Measurements from ENCODE around the gene GPX6.

DNA sequence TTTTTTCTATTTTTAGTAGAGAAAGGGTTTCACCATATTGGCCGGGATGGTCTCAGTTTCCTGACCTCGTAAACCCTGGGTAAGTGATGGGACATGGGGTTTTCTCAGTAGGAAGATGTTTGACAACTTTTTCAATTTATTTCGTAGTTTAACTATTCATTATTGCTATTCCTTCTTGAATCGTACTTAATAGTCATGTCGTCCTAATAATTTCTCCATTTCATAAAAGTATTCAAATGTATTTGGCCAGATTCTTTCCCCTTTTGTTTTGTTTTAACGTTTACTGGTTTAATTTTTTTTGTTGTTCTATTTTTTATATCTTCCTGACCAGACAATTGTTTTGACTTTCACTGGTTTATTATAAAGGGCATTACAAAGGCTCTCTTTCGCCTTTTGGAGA lies 26.4 kb upstream of the GPX6 start:
- TF ChIP-seq, protein P1, sequence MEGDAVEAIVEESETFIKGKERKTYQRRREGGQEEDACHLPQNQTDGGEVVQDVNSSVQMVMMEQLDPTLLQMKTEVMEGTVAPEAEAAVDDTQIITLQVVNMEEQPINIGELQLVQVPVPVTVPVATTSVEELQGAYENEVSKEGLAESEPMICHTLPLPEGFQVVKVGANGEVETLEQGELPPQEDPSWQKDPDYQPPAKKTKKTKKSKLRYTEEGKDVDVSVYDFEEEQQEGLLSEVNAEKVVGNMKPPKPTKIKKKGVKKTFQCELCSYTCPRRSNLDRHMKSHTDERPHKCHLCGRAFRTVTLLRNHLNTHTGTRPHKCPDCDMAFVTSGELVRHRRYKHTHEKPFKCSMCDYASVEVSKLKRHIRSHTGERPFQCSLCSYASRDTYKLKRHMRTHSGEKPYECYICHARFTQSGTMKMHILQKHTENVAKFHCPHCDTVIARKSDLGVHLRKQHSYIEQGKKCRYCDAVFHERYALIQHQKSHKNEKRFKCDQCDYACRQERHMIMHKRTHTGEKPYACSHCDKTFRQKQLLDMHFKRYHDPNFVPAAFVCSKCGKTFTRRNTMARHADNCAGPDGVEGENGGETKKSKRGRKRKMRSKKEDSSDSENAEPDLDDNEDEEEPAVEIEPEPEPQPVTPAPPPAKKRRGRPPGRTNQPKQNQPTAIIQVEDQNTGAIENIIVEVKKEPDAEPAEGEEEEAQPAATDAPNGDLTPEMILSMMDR (IDR thresholded peaks at IDR 0.05 in 2 of 3, conservative IDR thresholded peaks at IDR 0.05 in 1 of 3; ENCODE audit: borderline replicate concordance in 1 of 3, insufficient read depth in 1 of 3, low read depth in 2 of 3, low read length in 2 of 3), result no peak
- TF ChIP-seq POLR2AphosphoS5 (IDR thresholded peaks at IDR 0.05; ENCODE audit: low read depth, low read length) (no peak), SRF (IDR thresholded peaks at IDR 0.05; ENCODE audit: low read depth) (no peak), CBX3 (IDR thresholded peaks at IDR 0.05; ENCODE audit: low read depth) (no peak), RAD21 (IDR thresholded peaks at IDR 0.05; ENCODE audit: low read depth) (no peak), ELF1 (IDR thresholded peaks at IDR 0.05; ENCODE audit: borderline replicate concordance, low read depth) (no peak), CEBPB (IDR thresholded peaks at IDR 0.05; ENCODE audit: low read depth) (no peak), ZFX (IDR thresholded peaks at IDR 0.05) (no peak), POLR2A (IDR thresholded peaks at IDR 0.05; ENCODE audit: borderline replicate concordance, extremely low read depth, insufficient read depth, insufficient read length) (no peak), YY1 (IDR thresholded peaks at IDR 0.05; ENCODE audit: extremely low read depth, insufficient replicate concordance, low read depth, low read length) (no peak), JUND (IDR thresholded peaks at IDR 0.05) (no peak), TCF7L2 (IDR thresholded peaks at IDR 0.05; ENCODE audit: borderline replicate concordance, extremely low read depth, insufficient read depth, insufficient read length) (no peak), EZH2 (IDR thresholded peaks at IDR 0.05) (no peak)
- TF ChIP-seq, protein P2, sequence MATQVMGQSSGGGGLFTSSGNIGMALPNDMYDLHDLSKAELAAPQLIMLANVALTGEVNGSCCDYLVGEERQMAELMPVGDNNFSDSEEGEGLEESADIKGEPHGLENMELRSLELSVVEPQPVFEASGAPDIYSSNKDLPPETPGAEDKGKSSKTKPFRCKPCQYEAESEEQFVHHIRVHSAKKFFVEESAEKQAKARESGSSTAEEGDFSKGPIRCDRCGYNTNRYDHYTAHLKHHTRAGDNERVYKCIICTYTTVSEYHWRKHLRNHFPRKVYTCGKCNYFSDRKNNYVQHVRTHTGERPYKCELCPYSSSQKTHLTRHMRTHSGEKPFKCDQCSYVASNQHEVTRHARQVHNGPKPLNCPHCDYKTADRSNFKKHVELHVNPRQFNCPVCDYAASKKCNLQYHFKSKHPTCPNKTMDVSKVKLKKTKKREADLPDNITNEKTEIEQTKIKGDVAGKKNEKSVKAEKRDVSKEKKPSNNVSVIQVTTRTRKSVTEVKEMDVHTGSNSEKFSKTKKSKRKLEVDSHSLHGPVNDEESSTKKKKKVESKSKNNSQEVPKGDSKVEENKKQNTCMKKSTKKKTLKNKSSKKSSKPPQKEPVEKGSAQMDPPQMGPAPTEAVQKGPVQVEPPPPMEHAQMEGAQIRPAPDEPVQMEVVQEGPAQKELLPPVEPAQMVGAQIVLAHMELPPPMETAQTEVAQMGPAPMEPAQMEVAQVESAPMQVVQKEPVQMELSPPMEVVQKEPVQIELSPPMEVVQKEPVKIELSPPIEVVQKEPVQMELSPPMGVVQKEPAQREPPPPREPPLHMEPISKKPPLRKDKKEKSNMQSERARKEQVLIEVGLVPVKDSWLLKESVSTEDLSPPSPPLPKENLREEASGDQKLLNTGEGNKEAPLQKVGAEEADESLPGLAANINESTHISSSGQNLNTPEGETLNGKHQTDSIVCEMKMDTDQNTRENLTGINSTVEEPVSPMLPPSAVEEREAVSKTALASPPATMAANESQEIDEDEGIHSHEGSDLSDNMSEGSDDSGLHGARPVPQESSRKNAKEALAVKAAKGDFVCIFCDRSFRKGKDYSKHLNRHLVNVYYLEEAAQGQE (IDR thresholded peaks at IDR 0.05; ENCODE audit: low read depth), result no peak

Data from HCT116 (cell line).